Osteoblast (primary cell): ENCODE results near the gene GAS7. TPM values are rescaled to one million over a fixed set of nuclear protein-coding genes. Genes with fewer than 3 reads are reported as not detected.

Experiments used
- DNase-seq: peaks from one replicate; pipeline ENCODE4 v3.0.0; 2011; ENCODE audit warnings: low spot score, mixed read lengths; ENCODE audit not compliant: insufficient read length; ENCODE audit errors: missing footprints
- H2AFZ ChIP-seq: 2 replicates; pipeline ENCODE4 v1.6.0; 2011; ENCODE audit warnings: mild to moderate bottlenecking, low read length
- H3K27ac ChIP-seq: 2 replicates; pipeline ENCODE4 v1.5.1; 2011; ENCODE audit warnings: mild to moderate bottlenecking, low read depth, low read length, moderate library complexity
- H3K27me3 ChIP-seq: 2 replicates; pipeline ENCODE4 v1.6.0; 2012; ENCODE audit warnings: mild to moderate bottlenecking, control low read depth, inconsistent platforms, low read length, moderate library complexity; ENCODE audit not compliant: insufficient read depth
- H3K36me3 ChIP-seq: 2 replicates; pipeline ENCODE4 v1.5.1; 2011; ENCODE audit warnings: mild to moderate bottlenecking, low read length, control low read depth, moderate library complexity; ENCODE audit not compliant: insufficient read depth
- H3K4me1 ChIP-seq: 2 replicates; pipeline ENCODE4 v1.5.1; 2011; ENCODE audit warnings: mild to moderate bottlenecking, low read length, control low read depth, moderate library complexity; ENCODE audit not compliant: insufficient read depth
- H3K4me2 ChIP-seq: 2 replicates; pipeline ENCODE4 v1.6.0; 2011; ENCODE audit warnings: mild to moderate bottlenecking, low read length; ENCODE audit not compliant: insufficient read depth
- H3K4me3 ChIP-seq: fragments of 200-600 bp; sonication (generic); 3 replicates; pipeline ENCODE4 v1.5.1; 2012; ENCODE audit warnings: mild to moderate bottlenecking, low read length, inconsistent platforms; ENCODE audit not compliant: insufficient read depth
- H3K79me2 ChIP-seq: 2 replicates; pipeline ENCODE4 v1.6.0; 2012; ENCODE audit warnings: mild to moderate bottlenecking, low read length, control low read depth, inconsistent platforms; ENCODE audit not compliant: insufficient read depth
- H3K9me3 ChIP-seq: 2 replicates; pipeline ENCODE4 v1.5.1; 2011; ENCODE audit warnings: low read depth, low read length, control low read depth
- H4K20me1 ChIP-seq: 2 replicates; pipeline ENCODE4 v1.6.0; 2012; ENCODE audit warnings: mild to moderate bottlenecking, low read length, control low read depth; ENCODE audit not compliant: insufficient read depth
- CTCF ChIP-seq: IDR thresholded peaks from 2 replicates; pipeline ENCODE4 v1.5.1; 2011; ENCODE audit warnings: mild to moderate bottlenecking, low read depth, low read length, moderate library complexity; ENCODE audit errors: extremely low read depth
- total RNA-seq: library from RNA; depleted of rRNA; stranded (reverse); fragments of >200 nt; gene quantifications from 2 replicates; pipeline ENCODE4 v1.2.3, GENCODE V29; 2012

Gene GAS7
- total RNA-seq, 1 donor = 3.6 TPM

DNA sequence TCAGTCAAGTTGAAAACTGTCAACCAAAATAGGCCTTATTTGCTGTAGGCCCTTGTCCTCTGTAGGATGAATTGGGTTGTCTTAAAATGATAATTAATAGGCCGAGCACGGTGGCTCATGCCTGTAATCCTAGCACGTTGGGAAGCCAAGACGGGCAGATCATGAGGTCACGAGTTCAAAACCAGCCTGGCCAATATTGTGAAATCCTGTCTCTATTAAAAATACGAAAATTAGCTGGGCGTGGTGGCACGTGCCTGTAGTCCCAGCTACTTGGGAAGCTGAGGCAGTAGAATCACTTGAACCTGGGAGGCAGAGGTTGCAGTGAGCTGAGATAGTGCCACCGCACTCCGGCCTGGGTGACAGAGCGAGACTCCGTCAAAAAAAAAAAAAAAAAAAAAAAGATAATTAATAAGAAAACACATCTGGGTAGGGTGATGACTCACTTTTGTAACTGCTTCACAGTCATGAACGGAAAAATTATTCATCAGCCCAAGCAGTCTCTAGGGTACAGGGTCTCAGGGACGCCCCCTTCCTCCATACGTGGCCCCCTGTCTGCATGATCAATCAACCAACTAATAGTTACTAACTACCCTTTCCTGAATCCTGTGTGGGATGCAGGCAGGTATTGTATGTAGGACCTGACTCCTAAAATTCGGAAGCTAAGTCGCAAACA lies 156.4 kb downstream of the GAS7 start:
- Histone ChIP-seq H3K27me3 (no peaks in the 10 kb centered on the region), H3K27ac (no peak overlapping the region), H3K4me1 (no peaks in the 10 kb centered on the region), H3K4me3 (no peak overlapping the region), H3K79me2 (no peaks in the 10 kb centered on the region), H3K4me2 (no peak overlapping the region), H4K20me1 (no peaks in the 10 kb centered on the region), H3K9me3 (no peaks in the 10 kb centered on the region), H2AFZ (no peak overlapping the region), H3K36me3 (no peaks in the 10 kb centered on the region)
- TF ChIP-seq CTCF = no peak
- no peak for DNase-seq

- Histone ChIP-seq H4K20me1 (no peaks in the 10 kb centered on the region), H3K9me3 (no peaks in the 10 kb centered on the region), H3K79me2 (no peaks in the 10 kb centered on the region), H2AFZ (no peak overlapping the region), H3K36me3 (no peaks in the 10 kb centered on the region), H3K27me3 (no peaks in the 10 kb centered on the region), H3K4me1 (no peaks in the 10 kb centered on the region), H3K4me2 (no peak overlapping the region), H3K27ac (no peak overlapping the region), H3K4me3 (no peak overlapping the region)
- no peak for DNase-seq
- TF ChIP-seq CTCF = no peak
These were observed 157.2 kb downstream of the GAS7 start for GRCh38 chr17:10041287-10041612.

GRCh38 chr17:10036511-10037061 lies 161.8 kb downstream of the GAS7 start:
- H3K36me3 ChIP-seq = no peaks in the 10 kb centered on the region
- H3K9me3 ChIP-seq = no peaks in the 10 kb centered on the region
- no peak for DNase-seq
- no peak for TF ChIP-seq CTCF
- H3K79me2 ChIP-seq = no peaks in the 10 kb centered on the region
- no peak overlapping the region for H3K4me3 ChIP-seq
- no peaks in the 10 kb centered on the region for H3K27me3 ChIP-seq
- H3K27ac ChIP-seq = no peak overlapping the region
- no peaks in the 10 kb centered on the region for H3K4me1 ChIP-seq
- no peak overlapping the region for H3K4me2 ChIP-seq
- no peak overlapping the region for H2AFZ ChIP-seq
- no peaks in the 10 kb centered on the region for H4K20me1 ChIP-seq

- H3K79me2 ChIP-seq = no peaks in the 10 kb centered on the region
- H3K4me2 ChIP-seq = no peak overlapping the region
- no peak overlapping the region for H2AFZ ChIP-seq
- H3K9me3 ChIP-seq = no peaks in the 10 kb centered on the region
- no peak overlapping the region for H3K27ac ChIP-seq
- H3K4me3 ChIP-seq = no peak overlapping the region
- no peaks in the 10 kb centered on the region for H3K27me3 ChIP-seq
- H3K36me3 ChIP-seq = no peaks in the 10 kb centered on the region
- TF ChIP-seq CTCF = no peak
- no peak for DNase-seq
- H3K4me1 ChIP-seq = no peaks in the 10 kb centered on the region
- no peaks in the 10 kb centered on the region for H4K20me1 ChIP-seq
These were observed 162.5 kb downstream of the GAS7 start for GRCh38 chr17:10035885-10036284.
